Activated CD8-positive, alpha-beta memory T cell treated with anti-CD3 and anti-CD28 coated beads, Interleukin-2, amount 50 U/mL, for 24 hours (primary cell): ENCODE data around the gene CD53.
"Not testable (repeated sequence)": the region's sequence is repeated elsewhere in the genome, so short reads cannot be mapped to it uniquely, and the experiment has no call there.

ENCODE experiments used
- DNase-seq: peaks from one replicate; pipeline ENCODE4 v3.0.0-alpha.2; 2020; ENCODE audit errors: extremely low read depth

Gene CD53

GRCh38 chr1:110916669-110917306 is 43.8 kb downstream of the CD53 start:
- no peak for DNase-seq

- no peak for DNase-seq
Measured at GRCh38 chr1:110918016-110918415, 45.1 kb downstream of the CD53 start.

DNA sequence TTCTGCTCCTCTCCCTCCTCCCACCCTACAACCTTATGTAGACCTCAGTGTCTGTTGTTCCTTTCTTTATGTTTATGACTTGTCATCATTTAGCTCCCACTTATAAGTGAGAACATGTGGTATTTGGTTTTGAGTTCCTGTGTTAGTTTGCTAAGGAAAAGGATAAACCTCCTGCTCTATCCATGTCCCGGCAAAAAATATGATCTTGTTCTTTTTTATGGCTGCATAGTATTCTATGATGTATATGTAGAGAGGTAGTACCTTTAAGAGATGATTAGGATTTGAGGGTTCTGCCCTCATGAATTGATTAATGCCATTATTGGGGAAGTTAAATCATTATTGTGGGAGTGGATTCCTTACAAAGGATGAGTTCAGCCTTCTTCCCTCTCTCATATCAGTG is 49.0 kb downstream of the CD53 start:
- DNase-seq: no peak

DNA sequence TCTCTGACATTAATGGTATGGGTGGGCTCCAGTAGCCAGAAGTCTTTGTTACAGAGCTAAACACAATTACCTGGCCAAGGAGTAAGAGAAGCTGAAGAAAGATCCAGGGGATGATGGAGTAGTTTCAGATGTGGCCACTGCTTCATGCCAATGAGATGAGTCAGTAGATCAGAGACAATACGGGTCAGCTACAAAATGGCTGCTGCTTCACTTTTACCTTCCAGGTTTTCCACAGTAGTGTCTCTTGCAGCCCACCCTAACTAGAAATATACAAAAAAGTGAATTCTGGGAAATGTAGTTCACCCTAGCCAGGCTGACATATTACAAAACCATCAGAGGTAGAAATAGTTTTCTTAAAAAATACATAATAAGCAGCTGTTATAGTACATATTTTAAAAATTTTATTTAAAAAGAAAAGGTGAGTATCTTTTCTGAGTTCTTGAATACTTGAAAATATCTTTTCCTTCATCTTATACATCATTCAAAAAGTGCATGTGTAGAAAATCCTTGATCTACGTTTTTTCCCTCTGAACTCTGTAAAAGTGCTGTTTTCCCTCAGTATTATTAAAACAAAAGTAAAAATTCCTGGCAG is 54.6 kb downstream of the CD53 start:
- no peak for DNase-seq

DNA sequence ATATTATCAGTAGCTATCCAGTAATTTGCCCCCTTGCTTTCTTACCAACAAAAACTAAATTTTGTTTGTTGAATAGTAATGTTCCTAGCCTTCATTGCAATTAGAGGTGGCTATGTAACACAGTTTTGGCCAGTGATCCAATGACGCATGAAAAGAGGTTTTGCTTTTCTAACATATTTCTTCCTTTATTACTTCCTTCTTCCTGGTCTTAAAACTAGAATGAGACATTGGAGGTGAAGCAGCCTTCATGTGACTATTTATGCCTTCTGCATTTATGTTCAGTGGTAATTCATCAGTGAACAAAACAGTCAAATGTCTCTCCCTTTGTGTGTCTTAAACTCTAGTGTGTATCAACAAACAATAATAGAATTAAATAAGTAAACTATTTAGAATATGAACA is 55.2 kb downstream of the CD53 start:
- DNase-seq: no peak

DNA sequence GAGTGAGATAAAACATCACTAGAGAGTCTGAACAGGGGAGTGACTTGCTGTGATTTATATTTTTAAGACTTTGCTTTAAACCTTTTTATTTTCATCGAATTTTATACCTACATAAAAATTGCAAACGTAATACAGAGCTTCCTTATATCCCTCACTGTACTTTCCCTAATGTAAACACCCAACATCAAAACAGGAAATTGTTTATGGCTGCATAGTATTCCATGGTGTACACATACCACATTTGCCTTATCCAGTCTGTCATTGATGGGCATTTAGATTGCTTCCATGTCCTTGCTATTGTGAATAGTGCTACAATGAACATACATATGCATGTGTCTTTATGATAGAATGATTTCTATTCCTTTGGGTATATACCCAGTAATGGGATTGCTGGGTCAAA is 56.0 kb downstream of the CD53 start:
- DNase-seq: no peak

DNA sequence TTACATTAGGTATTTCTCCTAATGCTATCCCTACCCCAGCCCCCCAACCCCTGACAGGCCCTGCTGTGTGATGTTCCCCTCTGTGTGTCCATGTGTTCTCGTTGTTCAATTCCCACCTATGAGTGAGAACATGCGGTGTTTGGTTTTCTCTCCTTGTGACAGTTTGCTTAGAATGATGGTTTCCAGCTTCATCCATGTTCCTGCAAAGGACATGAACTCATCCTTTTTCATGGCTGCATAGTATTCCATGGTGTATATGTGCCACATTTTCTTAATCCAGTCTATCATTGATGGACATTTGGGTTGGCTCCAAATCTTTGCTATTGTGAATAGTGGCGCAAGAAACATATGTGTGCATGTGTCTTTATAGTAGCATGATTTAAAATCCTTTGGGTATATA is 58.1 kb downstream of the CD53 start:
- not testable (repeated sequence) for DNase-seq

DNA sequence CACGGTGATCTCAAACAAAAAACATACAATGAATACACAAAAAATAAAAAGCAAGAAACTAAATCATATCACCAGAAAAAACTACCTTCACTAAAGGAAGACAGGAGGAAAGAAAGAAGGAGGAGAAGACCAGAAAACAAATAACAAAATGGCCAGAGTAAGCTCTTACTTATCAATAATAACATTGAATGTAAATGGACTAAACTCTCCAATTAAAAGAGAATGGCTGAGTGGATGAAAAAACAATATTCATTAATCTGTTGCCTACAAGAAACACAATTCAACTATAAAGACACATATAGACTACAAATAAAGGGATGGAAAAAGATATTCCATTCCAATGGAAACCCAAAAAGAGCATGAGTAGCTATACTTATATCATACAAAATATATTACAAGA is 63.6 kb downstream of the CD53 start:
- no peak for DNase-seq

DNA sequence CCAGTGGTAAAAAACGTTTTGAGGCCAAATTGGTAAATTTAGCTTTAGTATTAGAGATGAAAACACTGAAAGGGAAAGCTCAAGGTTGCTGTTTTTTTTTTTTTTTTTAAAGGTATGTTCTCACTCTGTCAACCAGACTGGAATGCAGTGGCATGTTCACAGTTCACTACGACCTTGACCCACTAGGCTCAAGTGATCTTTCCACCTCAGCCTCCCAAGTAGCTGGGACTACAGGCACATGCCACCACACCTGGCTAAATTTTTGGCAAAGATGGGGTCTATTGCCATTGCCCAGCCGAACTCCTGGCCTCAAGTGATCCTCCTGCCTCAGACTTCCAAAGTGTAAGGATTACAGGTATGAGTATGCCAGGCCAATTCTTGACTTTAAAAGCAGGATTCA is 71.9 kb downstream of the CD53 start:
- no peak for DNase-seq

- DNase-seq: no peak
Measured at GRCh38 chr1:110945626-110946025, 72.7 kb downstream of the CD53 start.

- DNase-seq: no peak
Measured at GRCh38 chr1:110948038-110948810, 75.3 kb downstream of the CD53 start.
